GM18873 (cell line): ENCODE data around the gene MS4A13.
"Not testable (repeated sequence)": the region's sequence is repeated elsewhere in the genome, so short reads cannot be mapped to it uniquely, and the experiment has no call there.

Experiments used
- ATAC-seq: cut with Tn5 transposase; IDR thresholded peaks from one replicate; pipeline ENCODE4 v1.9.1; 2021; ENCODE audit warnings: mild to moderate bottlenecking, moderate library complexity, moderate number of reproducible peaks; ENCODE audit not compliant: unreplicated experiment, low FRiP score

The MS4A13 gene

DNA sequence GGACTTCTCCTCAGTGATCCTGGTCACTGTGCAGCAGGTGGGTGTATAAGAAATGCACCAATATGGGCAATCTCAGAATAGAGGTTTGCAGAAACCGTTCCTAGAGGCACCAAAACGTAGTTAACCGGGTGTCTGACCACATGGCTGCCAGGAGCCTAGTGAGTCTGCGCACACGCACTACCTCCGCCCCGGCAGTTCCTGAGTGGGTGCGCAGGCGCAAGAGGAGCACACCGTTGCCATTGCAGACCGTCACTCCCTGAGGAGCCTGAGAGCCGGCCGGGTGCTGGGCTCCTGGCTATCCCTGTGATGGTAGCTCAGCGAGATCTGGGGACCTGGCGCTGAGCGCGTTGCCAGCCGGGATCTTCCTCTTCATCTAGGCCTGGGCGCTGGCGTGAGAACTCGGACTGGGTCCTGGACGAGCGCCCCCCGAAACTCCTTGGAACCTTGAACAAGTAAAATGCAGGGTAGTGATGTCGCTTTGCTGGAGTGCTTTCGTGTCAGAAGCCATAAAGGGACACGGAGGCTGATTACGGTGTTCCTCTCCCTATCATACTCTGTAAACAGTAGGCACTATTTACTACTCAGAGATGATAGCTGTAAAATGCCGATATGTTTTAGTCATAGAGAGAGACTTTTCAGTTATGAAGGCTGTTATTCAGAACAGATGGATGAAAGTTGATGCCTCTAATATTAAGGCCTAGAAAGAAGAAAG, at the start of gene MS4A13:
Gene MS4A13, plus strand, starts transcription at position 249 of the 712 bp plus-strand sequence. CDS start 2,692 bp downstream, outside the sequence.
- no peak for ATAC-seq

DNA sequence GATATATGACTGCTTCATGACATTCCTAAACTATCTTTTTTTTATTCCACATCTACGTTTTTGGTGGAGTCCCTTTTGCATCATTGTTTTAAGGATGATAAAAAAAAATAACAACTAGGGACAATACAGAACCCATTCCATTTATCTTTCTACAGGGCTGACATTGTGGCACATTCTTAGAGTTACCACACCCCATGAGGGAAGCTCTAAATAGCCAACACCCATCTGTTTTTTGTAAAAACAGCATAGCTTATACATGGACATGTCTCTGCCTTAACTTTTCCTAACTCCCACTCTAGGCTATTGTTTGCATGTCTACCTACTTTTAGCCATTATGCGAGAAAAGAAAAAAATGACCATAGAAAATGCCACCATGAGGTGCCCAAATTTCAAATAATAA, 46.4 kb upstream of the MS4A13 start:
- no peak for ATAC-seq

GRCh38 chr11:60469723-60470122, 45.5 kb upstream of the MS4A13 start:
- no peak for ATAC-seq

GRCh38 chr11:60477035-60477445, 38.2 kb upstream of the MS4A13 start:
- ATAC-seq: no peak

GRCh38 chr11:60482361-60482760, 32.8 kb upstream of the MS4A13 start:
- ATAC-seq: no peak

DNA sequence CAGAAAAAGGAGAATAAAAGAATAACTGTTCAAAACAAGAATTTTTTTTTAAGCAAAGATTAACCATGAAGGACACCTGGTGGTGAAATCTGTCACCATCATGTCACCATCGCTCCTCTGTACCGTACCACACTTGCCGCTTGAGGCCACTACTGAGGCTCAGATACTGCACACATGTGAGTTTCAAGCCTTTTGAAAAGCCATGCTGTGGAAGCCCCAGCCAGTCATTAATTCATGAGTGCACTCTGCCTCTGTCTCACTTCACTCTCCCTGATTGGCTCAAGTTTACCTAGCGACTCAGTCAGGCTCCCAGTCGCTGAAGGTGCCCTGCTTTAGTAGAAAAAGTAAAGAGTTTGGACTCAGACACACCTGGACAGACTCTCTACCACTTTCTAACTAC, 29.2 kb upstream of the MS4A13 start:
- ATAC-seq: peak; percentile 97

- no peak for ATAC-seq
These were observed 22.6 kb upstream of the MS4A13 start, which contains the start of gene MS4A12 for GRCh38 chr11:60492488-60493009. Gene MS4A12 (plus strand): TSS chr11:60492778. CDS start chr11:60497319, 4,541 bp downstream.

DNA sequence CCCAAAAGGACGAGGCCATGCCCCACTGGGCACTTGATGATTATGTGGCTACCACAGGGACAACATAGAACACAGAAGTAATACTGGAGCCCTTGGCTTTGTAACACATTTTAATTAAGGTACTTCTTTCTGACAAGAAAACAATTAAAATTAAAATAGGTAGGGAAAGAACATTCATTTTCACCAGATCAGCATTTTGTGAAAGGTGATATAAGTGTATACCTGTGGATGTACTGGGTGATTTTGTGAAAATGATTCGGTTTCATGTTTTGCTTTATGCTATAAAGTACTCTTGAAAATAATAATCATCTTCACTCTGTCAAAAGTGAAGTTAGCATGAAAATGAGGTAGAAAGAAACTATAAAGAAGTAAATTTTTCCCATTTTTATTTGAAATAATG, 21.7 kb upstream of the MS4A13 start:
- ATAC-seq: no peak

DNA sequence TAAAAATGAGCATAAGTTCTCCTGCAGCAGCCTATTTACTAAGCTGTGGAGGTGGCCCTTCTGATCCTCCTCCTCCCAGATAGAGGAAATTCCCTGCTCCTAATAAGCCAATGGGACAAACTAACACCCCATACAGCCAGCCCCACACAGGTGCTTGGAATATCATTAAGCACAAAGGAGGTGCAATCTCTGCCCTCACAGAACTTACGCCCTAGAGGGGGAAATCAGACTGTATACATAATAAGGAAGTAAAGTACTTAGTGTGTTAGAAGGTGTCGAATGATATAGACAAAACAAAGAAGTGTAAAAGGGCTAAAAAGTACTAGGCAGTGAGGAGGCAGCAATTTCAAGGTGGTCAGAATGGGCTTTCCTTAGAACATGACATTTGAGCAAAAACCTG, 16.8 kb upstream of the MS4A13 start:
- no peak for ATAC-seq

DNA sequence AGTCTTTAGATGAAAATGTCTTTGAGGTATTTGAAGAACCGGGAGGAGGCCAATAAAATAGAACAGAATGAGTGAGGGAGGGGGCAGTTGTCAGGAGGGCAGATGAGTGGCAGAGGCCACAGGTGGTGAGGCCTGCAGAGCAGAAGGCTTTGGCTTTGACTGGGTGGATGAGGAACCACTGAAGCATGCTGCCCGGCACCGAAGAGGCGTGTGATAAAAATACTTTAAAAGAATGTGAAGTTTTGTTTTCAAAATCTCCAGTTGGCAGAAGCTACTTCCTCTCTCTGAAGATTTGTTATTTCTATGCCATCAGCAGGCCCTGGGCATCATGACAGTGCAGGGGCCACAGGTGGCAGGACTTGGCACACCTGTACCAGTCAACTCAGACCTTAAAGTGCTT, 16.3 kb upstream of the MS4A13 start:
- no peak for ATAC-seq

- no peak for ATAC-seq
These were observed 14.8 kb upstream of the MS4A13 start for GRCh38 chr11:60500276-60500910.

GRCh38 chr11:60502221-60502775, 12.9 kb upstream of the MS4A13 start:
- no peak for ATAC-seq

DNA sequence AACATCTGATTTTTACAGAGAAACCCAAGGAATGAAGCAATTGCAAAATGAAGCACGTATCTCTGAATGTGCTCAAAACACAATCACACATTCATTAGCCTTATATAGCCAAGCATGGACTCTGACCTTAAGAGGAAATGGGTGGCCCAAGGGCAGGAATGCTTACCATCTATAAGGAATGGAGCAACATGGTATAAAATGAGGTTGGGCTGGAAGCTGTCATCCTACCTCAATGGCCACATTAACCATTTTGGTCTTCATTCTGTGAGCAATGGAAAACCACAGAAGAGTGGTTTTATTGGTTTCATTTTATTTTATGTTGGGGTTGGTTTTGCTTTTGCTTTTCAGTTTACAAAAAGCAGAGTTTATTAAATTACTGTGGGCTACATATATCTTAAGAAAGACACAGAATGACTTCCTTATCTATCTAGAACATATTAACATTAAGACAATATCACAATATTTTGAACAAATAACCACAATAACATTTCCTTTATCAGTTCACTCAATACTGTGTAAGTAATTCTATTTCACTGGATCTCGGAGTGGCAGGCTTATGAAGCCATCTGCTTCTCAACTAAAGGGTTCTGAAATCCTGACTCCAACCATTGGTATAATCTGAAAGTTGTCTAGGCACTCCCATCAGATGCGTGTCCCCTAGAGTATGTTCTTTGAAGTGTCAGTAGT, 10.8 kb upstream of the MS4A13 start:
- ATAC-seq: no peak

DNA sequence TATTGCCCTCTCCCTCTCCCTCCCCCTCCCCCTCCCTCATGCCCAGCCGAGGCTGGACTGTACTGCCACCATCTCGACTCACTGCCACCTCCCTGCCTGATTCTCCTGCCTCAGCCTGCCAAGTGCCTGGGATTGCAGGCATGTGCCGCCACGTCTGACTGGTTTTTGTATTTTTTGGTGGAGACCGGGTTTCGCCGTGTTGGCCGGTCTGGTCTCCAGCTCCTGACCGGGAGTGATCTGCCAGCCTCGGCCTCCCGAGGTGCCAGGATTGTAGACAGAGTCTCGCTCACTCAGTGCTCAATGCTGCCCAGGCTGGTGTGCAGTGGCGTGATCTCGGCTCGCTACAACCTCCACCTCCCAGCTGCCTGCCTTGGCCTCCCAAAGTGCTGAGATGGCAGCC, 5.6 kb upstream of the MS4A13 start:
- ATAC-seq: not testable (repeated sequence)

DNA sequence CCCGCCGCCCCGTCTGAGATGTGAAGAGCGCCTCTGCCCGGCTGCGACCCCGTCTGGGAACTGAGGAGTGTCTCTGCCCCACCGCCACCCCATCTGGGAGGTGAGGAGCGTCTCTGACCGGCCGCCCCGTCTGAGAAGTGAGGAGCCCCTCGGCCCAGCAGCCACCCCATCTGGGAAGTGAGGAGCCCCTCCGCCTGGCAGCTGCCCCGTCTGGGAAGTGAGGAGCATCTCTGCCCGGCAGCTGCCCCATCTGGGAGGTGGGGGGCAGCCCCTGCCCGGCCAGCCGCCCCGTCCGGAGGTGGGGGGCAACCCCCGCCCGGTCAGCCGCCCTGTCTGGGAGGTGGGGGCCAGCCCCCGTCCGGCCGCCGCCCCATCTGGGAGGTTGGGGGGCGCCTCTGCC, 5.0 kb upstream of the MS4A13 start:
- ATAC-seq: not testable (repeated sequence)

DNA sequence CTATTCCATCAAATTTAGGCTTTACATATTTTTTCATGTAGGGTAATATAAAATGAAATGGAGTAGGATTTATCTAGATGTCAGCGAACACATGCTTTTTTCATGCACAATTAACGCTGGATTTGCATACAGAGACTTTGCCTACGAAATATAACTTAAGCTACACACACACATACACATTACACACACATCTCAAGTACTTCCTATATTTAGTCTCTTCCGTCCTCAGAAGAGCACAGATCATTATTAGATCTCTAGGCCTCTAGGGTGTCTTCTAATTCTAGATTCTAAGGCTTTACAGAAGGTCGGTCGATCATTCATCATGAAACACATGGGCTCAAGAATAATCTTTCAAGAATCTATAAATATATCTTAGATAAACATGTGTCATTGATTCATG, 3.8 kb upstream of the MS4A13 start:
- no peak for ATAC-seq

DNA sequence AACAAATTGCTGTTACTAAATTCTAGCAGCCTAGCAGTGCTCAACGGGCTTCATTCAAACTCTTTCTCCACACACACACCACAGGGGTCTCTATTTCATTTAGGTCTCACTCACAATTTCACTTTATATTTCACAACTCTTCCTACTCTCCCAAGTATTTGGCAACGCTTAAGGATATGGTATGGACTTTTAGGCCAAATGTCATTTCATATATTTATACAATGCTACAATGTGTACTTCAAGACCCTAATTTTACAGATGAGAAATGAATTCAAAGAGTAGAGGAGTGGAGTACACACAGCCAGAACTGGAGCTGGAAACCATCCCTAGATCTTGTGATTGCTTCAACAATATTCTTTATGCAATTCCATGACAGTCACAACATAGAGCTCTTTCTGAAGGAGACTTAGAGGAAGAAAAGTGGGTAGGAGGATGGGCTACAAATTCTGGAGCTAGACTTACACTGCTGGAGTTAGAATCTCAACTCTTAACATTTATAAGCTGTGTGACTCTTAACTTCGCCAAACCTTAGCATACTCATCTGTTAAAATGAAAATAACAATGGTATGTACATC, 2.5 kb upstream of the MS4A13 start:
- ATAC-seq: no peak

DNA sequence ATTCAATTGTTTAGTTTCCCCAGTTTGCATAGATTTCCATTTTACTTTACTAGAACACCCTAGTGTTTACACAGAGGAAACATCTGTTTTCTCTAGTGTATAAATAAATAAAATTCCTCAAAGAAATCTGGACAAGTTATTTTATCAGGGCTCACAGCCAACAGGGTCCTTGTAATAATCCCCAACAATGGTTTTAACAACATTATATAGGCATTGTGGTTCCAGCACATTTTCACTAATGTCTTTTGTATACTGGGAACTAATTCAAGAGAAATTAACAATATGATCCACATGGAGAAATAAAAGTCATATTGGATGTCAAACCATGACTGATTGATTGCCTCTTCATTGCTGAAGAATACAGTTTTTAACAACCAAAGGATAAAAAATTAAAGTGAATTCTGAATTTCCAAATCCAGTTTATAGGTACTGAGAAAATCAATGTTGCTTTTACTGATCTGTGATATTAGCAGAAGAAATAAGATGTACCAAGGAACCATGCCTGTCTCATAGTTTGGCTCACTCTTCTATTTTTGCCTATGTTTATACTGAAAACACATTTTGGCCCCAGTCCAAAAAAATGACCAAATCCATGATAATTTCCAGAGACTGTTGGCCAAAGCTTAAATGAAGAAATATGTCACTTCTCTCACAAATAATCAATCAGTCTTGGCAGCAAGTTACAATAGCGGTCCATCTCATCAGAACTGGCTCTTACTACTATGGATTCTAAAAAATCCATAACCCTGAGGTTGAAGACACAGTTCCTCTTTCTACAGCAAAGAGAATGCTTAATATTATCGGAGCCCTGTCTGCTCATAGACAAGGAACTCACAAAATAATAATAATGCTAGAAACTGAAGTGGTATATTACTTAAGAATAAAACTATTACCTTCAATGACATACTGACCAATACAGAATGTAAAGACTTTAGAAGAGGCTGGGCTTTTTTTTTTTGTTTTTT, 1.4 kb upstream of the MS4A13 start:
- no peak for ATAC-seq

DNA sequence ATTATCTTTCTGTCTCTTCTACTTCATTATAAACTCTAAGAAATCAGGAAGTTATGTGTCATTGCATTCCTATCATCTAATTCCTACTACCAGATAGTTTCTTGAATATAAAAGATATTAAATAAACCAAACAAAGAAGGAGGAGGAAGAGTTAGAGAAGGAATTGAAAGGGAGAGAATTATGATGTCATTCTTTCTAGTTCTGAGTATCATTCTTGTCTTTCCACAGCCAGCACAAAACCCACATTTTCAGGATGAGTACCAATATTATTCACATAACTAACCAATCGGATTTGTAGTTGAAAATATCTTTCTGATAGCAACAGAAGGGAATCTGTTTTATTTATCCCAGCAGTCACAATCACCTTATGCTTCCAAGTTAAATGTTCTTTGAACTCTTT, 13.3 kb downstream of the MS4A13 start:
- no peak for ATAC-seq

DNA sequence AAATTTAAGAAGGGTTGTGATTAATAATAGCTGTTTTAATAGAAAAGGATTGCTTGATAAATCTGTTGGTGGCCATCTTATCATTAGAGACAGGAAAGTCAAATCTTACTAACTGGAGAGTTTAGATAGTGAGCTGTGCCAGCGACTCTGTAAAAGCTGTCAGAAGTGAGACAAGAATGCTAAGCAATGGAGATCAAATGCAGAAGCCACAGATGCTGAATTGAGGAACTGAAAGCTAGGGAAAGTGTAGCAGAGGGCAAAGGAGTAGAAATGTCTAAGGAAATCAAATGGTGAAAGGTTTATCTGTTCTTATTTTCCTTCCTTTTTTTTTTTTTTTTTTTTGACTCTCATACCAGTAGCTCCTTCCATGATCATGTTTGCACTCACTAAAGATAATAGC, 13.7 kb downstream of the MS4A13 start:
- no peak for ATAC-seq
